Ectodermal cell (in vitro differentiated cells): Measurements from ENCODE around the gene EIF4G3.

ENCODE experiments used
- H3K27ac ChIP-seq: 2 replicates; pipeline ENCODE4 v1.7.0; 2013; ENCODE audit warnings: mild to moderate bottlenecking, low read depth, low read length; ENCODE audit not compliant: insufficient read depth, poor library complexity, severe bottlenecking
- H3K27me3 ChIP-seq: 2 replicates; pipeline ENCODE4 v1.7.0; 2013; ENCODE audit warnings: mild to moderate bottlenecking, low read length; ENCODE audit not compliant: insufficient read depth, control insufficient read depth, poor library complexity, severe bottlenecking
- H3K36me3 ChIP-seq: one replicate; pipeline ENCODE4 v1.7.0; 2013; ENCODE audit warnings: low read length; ENCODE audit not compliant: control insufficient read depth, insufficient read depth
- H3K4me1 ChIP-seq: one replicate; pipeline ENCODE4 v1.7.0; 2013; ENCODE audit warnings: low read length; ENCODE audit not compliant: control insufficient read depth, insufficient read depth
- H3K4me3 ChIP-seq: 2 replicates; pipeline ENCODE4 v1.7.0; 2013; ENCODE audit warnings: low read depth, low read length, control low read depth; ENCODE audit not compliant: insufficient read depth
- H3K9me3 ChIP-seq: 2 replicates; pipeline ENCODE4 v1.7.0; 2013; ENCODE audit warnings: mild to moderate bottlenecking, low read length, moderate library complexity; ENCODE audit not compliant: control insufficient read depth
- WGBS, 2 experiments: methylation state at CpG; one replicate each; pipeline ENCODE4 v1.1.7; 2013; ENCODE audit warnings: missing lambda C conversion rate in 2 of 2; 5-methylcytosine and 5-hydroxymethylcytosine counted together

EIF4G3 gene

DNA sequence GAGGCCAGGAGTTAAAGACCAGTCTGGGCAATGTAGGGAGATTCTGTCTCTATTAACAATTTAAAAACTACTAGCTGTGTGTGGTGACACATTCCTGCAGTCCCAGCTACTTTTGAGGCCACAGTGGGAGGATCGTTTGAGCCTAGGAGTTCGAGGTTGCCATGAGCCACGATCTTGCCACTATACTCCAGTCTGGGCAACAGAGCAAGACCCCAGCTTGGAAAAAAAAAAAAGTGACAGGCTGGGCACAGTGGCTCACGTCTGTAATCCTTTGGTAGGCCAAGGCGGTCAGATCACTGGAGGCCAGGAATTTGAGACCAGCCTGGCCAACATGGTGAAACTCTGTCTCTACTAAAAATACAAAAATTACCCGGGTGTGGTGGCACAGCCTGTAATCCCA is 416.4 kb downstream of the EIF4G3 start:
- Histone ChIP-seq H3K9me3 (no peaks in the 10 kb centered on the region), H3K4me1 (no peaks in the 10 kb centered on the region), H3K27ac (no peak overlapping the region), H3K4me3 (no peak overlapping the region), H3K36me3 (peaks cover 74% of the 10 kb centered on the region), H3K27me3 (no peaks in the 10 kb centered on the region)
- WGBS, 2 experiments: 93 to 95% methylated on average over 6 of the region's 6 CpGs
